ENCODE results near the gene TMX1. TPM values are rescaled to one million over a fixed set of nuclear protein-coding genes. Genes with fewer than 3 reads are reported as not detected.

The TMX1 gene
- total RNA-seq, 1 donor from 2014 or later = 31.7 TPM

GRCh38 chr14:51293149-51293911 lies 53.3 kb downstream of the TMX1 start:
- no peak for DNase-seq (ENCODE audit: low spot score)

GRCh38 chr14:51293912-51294389 lies 53.9 kb downstream of the TMX1 start:
- DNase-seq (ENCODE audit: low spot score) = no peak

DNA sequence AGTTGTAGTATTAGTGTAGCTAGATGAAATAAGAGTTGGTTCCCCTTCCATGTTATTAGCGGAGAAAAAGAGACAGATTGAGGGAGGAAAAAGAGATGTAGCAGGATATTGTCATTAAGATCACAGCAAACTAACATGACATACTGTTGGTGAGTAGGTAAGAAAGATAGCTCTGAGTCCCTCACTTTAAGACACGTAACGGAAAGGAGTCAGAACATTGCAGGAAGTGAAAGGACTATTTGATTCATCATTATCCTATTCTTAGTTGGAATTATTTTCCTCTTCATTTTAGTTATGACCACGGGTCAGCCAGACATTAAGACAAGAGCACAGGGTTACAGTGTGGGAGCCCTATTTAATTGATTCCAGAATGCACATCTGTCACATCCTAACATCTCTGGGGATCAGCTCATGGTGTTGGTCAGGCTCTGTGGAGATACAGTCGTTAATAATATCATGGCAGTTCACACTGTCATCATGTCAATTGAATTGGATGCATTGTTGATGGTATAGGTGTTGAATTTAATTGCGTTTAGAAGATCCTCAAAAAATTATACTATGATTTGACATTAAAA lies 55.0 kb downstream of the TMX1 start:
- no peak for DNase-seq (ENCODE audit: low spot score)

- no peak for DNase-seq (ENCODE audit: low spot score)
Measured at GRCh38 chr14:51295646-51296263, 55.7 kb downstream of the TMX1 start.

- DNase-seq (ENCODE audit: low spot score) = no peak
Measured at GRCh38 chr14:51297066-51297465, 57.0 kb downstream of the TMX1 start.

GRCh38 chr14:51298895-51299294 lies 58.8 kb downstream of the TMX1 start:
- no peak for DNase-seq (ENCODE audit: low spot score)

GRCh38 chr14:51302295-51303030 lies 62.4 kb downstream of the TMX1 start:
- DNase-seq (ENCODE audit: low spot score) = no peak

DNA sequence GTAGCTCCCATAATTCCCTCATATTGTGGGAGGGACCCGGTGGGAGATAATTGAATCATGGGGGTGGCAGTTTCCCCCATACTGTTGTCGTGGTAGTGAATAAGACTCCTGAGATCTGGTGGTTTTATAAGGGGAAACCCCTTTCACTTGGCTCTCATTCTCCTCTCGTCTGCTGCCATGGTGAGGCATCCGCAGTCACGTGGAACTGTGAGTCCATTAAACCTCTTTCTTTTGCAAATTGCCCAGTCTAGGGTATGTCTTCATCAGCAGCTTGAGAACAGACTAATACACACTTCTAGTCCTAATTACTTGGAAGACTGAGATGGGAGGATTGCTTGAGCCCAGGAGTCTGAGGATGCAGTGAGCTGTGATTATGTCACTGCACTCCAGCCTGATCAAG lies 64.4 kb downstream of the TMX1 start:
- DNase-seq (ENCODE audit: low spot score) = no peak

DNA sequence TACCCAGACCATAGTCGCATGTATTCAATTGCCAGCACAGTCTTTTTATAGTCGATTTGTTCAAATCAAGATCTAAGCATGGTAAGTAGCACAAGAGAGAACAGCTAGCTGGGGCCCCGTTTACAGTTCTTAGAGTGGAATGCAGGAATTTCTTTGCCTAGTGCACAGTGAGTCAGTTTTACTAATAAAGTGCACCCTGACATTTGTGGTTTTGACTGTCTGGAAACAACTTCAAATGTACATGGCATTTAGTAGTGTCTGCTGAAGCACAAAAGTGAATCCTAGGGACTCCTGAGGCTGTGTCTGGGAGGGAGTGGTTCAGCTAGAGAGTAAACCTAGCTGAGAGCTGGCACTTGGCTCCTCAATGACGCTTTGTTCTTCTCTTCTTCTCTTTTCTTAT lies 64.9 kb downstream of the TMX1 start:
- DNase-seq (ENCODE audit: low spot score) = no peak

DNA sequence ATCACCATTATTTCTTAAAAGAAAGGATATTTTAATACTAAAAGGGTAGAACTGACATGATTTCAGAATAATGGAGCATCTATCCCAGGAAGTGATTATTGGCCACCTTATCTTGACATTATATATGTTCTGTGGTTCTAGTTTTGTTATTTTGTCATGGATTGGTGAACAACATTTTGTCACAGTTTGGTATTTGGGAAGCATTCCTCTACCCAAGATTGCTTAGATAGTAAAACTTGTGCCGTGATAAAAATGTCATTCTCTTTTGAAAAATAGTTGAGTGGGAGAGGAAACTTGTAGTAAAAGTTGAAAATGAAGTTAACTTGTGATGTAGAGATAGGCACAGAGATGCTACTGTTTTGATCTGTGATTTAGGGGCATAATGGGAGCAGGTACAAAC lies 65.7 kb downstream of the TMX1 start:
- no peak for DNase-seq (ENCODE audit: low spot score)

Other genes with a start within 250 kb of the TMX1 start
- gene TRIM9, start 145.1 kb upstream of the TMX1 start, total RNA-seq = 31.2 TPM

Data from mucosa of gallbladder (tissue), 1 donor.